RWPE2 (cell line): ENCODE data around the gene PMIS2.
"Not testable (repeated sequence)": the region's sequence is repeated elsewhere in the genome, so short reads cannot be mapped to it uniquely, and the experiment has no call there.

Experiments used
- ATAC-seq: fragments of 200-7000 bp; cut with Tn5 transposase; 3 replicates; pipeline ENCODE4 v1.9.1; 2021; ENCODE audit warnings: low read depth
- DNase-seq: peaks from one replicate; pipeline ENCODE4 v3.0.0-alpha.2; 2020; ENCODE audit warnings: low spot score
- H3K27ac ChIP-seq: fragments of 450-650 bp; 2 replicates; pipeline ENCODE4 v1.5.1; 2017; ENCODE audit warnings: mild to moderate bottlenecking; ENCODE audit not compliant: poor library complexity, severe bottlenecking
- H3K27me3 ChIP-seq: fragments of 250-450 bp; sonication (Bioruptor Pico); 2 replicates; pipeline ENCODE4 v1.5.1; 2021; ENCODE audit warnings: mild to moderate bottlenecking, moderate library complexity; ENCODE audit not compliant: insufficient read depth, poor library complexity, severe bottlenecking
- H3K36me3 ChIP-seq: fragments of 250-450 bp; sonication (Bioruptor Pico); 2 replicates; pipeline ENCODE4 v1.5.1; 2020; ENCODE audit warnings: low read depth, mild to moderate bottlenecking, moderate library complexity
- H3K4me1 ChIP-seq: fragments of 250-450 bp; sonication (Bioruptor Pico); 2 replicates; pipeline ENCODE4 v1.5.1; 2021; ENCODE audit warnings: mild to moderate bottlenecking, moderate library complexity; ENCODE audit not compliant: insufficient read depth, poor library complexity, severe bottlenecking
- H3K4me3 ChIP-seq: fragments of 250-450 bp; sonication (Bioruptor Pico); 2 replicates; pipeline ENCODE4 v1.5.1; 2021; ENCODE audit warnings: mild to moderate bottlenecking, moderate library complexity; ENCODE audit not compliant: severe bottlenecking
- H3K9me3 ChIP-seq: fragments of 250-450 bp; sonication (Bioruptor Pico); 2 replicates; pipeline ENCODE4 v1.5.1; 2021; ENCODE audit warnings: mild to moderate bottlenecking, moderate library complexity; ENCODE audit not compliant: severe bottlenecking
- CTCF ChIP-seq: fragments of 450-650 bp; IDR thresholded peaks from one replicate; pipeline ENCODE4 v1.5.1; 2017; ENCODE audit warnings: mild to moderate bottlenecking, moderate library complexity; ENCODE audit not compliant: poor library complexity, severe bottlenecking

Gene PMIS2

DNA sequence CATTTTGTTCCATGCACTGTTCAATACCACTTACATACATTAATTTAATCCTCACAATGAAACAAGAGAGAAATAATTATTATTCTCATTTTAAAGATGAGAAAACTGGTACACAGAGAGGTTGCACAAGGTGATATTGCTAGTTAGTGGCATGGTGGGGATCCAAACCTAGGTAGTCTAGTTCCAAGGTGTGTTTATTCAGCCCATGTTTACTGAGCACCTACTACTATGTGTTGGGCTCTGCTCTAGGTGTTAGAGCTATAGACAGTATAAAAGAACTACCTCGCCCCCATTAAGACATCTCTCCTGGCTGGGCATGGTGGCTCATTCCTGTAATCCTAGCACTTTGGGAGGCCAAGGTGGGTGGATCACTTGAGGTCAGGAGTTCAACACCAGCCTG is 3.2 kb upstream of the PMIS2 start:
- Histone ChIP-seq H3K4me1 (no peaks in the 10 kb centered on the region), H3K27ac (no peak overlapping the region), H3K36me3 (no peaks in the 10 kb centered on the region), H3K4me3 (no peak overlapping the region), H3K9me3 (no peaks in the 10 kb centered on the region), H3K27me3 (no peaks in the 10 kb centered on the region)
- DNase-seq (no peak), ATAC-seq (no peak)
- TF ChIP-seq CTCF, result no peak

DNA sequence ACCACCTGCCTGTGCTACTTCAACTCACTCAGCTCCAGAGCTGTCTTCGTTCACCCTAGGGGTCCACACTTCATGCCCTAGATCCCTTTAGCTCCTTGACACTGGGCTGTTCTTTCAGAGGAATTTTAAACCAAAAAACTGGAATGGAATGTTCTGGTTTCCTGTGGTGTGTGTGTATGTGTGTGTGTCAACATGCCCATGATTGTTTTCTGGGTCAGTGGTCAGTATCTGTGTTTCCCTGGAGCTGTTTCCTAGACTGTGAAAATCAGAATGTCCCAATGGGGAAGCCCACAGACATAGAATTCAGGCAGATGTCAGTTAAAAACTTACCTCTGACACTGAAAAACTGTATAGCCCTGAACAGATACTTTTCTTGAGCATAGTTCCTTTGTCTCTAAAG is 1.3 kb downstream of the PMIS2 start:
- H3K9me3 ChIP-seq, result no peaks in the 10 kb centered on the region
- no peak overlapping the region for H3K27ac ChIP-seq
- no peak for TF ChIP-seq CTCF
- ATAC-seq, result no peak
- no peak for DNase-seq
- H3K4me3 ChIP-seq, result no peak overlapping the region
- H3K4me1 ChIP-seq, result no peaks in the 10 kb centered on the region
- H3K36me3 ChIP-seq, result no peaks in the 10 kb centered on the region
- H3K27me3 ChIP-seq, result no peaks in the 10 kb centered on the region

GRCh38 chr19:35590875-35591274 is 4.9 kb downstream of the PMIS2 start:
- H3K4me1 ChIP-seq, result no peaks in the 10 kb centered on the region
- H3K9me3 ChIP-seq, result no peaks in the 10 kb centered on the region
- H3K27ac ChIP-seq, result no peak overlapping the region
- no peaks in the 10 kb centered on the region for H3K36me3 ChIP-seq
- TF ChIP-seq CTCF, result no peak
- H3K27me3 ChIP-seq, result no peaks in the 10 kb centered on the region
- DNase-seq (no peak), ATAC-seq (no peak)
- H3K4me3 ChIP-seq, result no peak overlapping the region

- DNase-seq, result no peak
- Histone ChIP-seq H3K4me3 (no peak overlapping the region), H3K4me1 (no peaks in the 10 kb centered on the region), H3K27me3 (no peaks in the 10 kb centered on the region), H3K36me3 (no peaks in the 10 kb centered on the region), H3K9me3 (no peaks in the 10 kb centered on the region), H3K27ac (no peak overlapping the region)
- no peak for ATAC-seq
- peak; percentile 37 for TF ChIP-seq CTCF
Measured at GRCh38 chr19:35592226-35592625, 6.3 kb downstream of the PMIS2 start.

DNA sequence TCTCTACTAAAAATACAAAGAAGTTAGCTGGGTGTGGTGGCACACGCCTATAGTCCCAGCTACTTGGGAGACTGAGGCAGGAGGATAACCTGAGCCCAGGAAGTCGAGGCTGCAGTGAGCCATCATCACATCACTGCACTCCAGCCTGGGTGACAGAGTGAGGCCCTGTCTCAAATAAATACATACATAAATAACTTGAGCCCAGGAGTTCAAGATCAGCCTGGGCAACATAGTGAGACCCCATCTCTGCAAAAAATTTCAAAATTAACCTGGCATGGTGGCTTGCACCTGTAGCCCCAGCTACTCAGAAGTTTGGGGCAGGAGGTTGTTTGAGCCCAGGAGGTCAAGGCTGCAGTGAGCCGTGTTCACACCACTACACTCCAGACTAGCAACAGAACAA is 9.1 kb downstream of the PMIS2 start:
- H3K4me1 ChIP-seq, H3K4me3 ChIP-seq, ATAC-seq, DNase-seq, H3K9me3 ChIP-seq, H3K27me3 ChIP-seq, H3K27ac ChIP-seq, H3K36me3 ChIP-seq: not testable (repeated sequence)
